Mesendoderm (in vitro differentiated cells): ENCODE measurements around the gene KCNJ12.
A peak's percentile ranks its signal among the peaks of the same experiment; 100 is the strongest.

Source experiments
- DNase-seq: peaks from one replicate; pipeline ENCODE4 v3.0.0; 2013
- H2AK5ac ChIP-seq: 2 replicates; pipeline ENCODE4 v1.6.1; 2013; ENCODE audit warnings: low read length, inconsistent platforms
- H2BK120ac ChIP-seq: 2 replicates; pipeline ENCODE4 v1.6.1; 2013; ENCODE audit warnings: low read depth, mild to moderate bottlenecking, low read length, moderate library complexity, mixed read lengths
- H2BK15ac ChIP-seq: replicated peaks from 2 replicates; pipeline ENCODE4 v1.6.1; 2013; ENCODE audit warnings: low read depth, mild to moderate bottlenecking, moderate library complexity
- H2BK5ac ChIP-seq: 2 replicates; pipeline ENCODE4 v1.6.1; 2013; ENCODE audit warnings: low read length, inconsistent platforms
- H3K18ac ChIP-seq: 2 replicates; pipeline ENCODE4 v1.6.1; 2013; ENCODE audit warnings: mild to moderate bottlenecking, low read length, mixed read lengths
- H3K23ac ChIP-seq: one replicate; pipeline ENCODE4 v1.6.1; 2013; ENCODE audit warnings: low read length
- H3K27ac ChIP-seq: 2 replicates; pipeline ENCODE4 v1.5.1; 2013; ENCODE audit warnings: low read depth, mild to moderate bottlenecking, inconsistent platforms, low read length, moderate library complexity
- H3K27me3 ChIP-seq: 2 replicates; pipeline ENCODE4 v1.6.1; 2013; ENCODE audit warnings: low read length, control low read depth, mild to moderate bottlenecking, inconsistent platforms; ENCODE audit not compliant: insufficient read depth, poor library complexity
- H3K36me3 ChIP-seq: 2 replicates; pipeline ENCODE4 v1.6.1; 2013; ENCODE audit warnings: low read length, inconsistent platforms; ENCODE audit not compliant: control insufficient read depth, insufficient read depth
- H3K4ac ChIP-seq: one replicate; pipeline ENCODE4 v1.6.1; 2013; ENCODE audit warnings: low read depth, mild to moderate bottlenecking, low read length, moderate library complexity
- H3K4me1 ChIP-seq: 2 replicates; pipeline ENCODE4 v1.6.1; 2013; ENCODE audit warnings: low read depth, low read length, inconsistent platforms; ENCODE audit not compliant: control insufficient read depth
- H3K4me2 ChIP-seq: 2 replicates; pipeline ENCODE4 v1.6.1; 2013; ENCODE audit warnings: low read length
- H3K4me3 ChIP-seq: 2 replicates; pipeline ENCODE4 v1.5.1; 2013; ENCODE audit warnings: mild to moderate bottlenecking, low read length
- H3K56ac ChIP-seq: one replicate; pipeline ENCODE4 v1.6.1; 2013; ENCODE audit warnings: low read length
- H3K79me1 ChIP-seq: 2 replicates; pipeline ENCODE4 v1.6.1; 2013; ENCODE audit warnings: low read length, inconsistent platforms
- H3K79me2 ChIP-seq: 2 replicates; pipeline ENCODE4 v1.6.1; 2013; ENCODE audit warnings: mild to moderate bottlenecking, low read length; ENCODE audit not compliant: control insufficient read depth, insufficient read depth
- H3K9ac ChIP-seq: 2 replicates; pipeline ENCODE4 v1.6.1; 2013; ENCODE audit warnings: low read length, inconsistent platforms
- H4K5ac ChIP-seq: one replicate; pipeline ENCODE4 v1.6.1; 2013; ENCODE audit warnings: low read length
- H4K8ac ChIP-seq: one replicate; pipeline ENCODE4 v1.6.1; 2013; ENCODE audit warnings: low read depth, mild to moderate bottlenecking, control low read depth, low read length, moderate library complexity
- WGBS: extraction: QIAGEN DNeasy Blood & Tissue Kit; methylation state at CpG from one replicate; pipeline ENCODE4 v1.1.7; 2013; ENCODE audit warnings: low lambda C conversion rate, missing lambda C conversion rate; ENCODE audit not compliant: insufficient coverage; ENCODE audit errors: extremely low coverage; 5-methylcytosine and 5-hydroxymethylcytosine counted together

Gene KCNJ12

DNA sequence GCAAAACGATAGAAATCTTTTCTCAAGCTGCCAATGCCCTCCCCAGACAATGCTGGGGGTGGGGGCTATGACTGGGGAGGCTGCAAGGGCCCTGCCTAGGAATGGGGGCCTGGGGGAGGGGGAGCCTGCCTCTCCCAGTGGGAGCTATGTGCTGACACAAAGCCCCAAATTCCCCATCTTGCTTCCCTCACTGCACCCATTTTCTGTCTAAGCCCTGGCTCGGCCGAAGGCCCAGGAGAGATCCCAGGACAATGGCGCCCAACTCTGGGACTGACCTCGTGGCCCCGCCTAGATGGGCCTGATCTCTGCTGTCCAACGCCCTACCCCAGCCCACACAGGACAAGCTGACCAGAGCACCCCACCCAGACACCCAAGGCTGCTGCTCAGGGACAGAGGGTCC lies 11.1 kb upstream of the KCNJ12 start:
- Histone ChIP-seq H3K56ac (no peak overlapping the region), H3K23ac (no peak overlapping the region), H2BK15ac (no peak overlapping the region), H3K4me2 (no peak overlapping the region), H4K8ac (no peak overlapping the region), H3K4ac (no peak overlapping the region), H3K27me3 (no peaks in the 10 kb centered on the region), H3K27ac (no peak overlapping the region), H2BK5ac (no peak overlapping the region), H3K4me1 (peaks cover 3% of the 10 kb centered on the region), H2AK5ac (no peak overlapping the region), H3K9ac (no peak overlapping the region), H3K79me1 (no peaks in the 10 kb centered on the region), H4K5ac (no peak overlapping the region), H3K4me3 (no peak overlapping the region), H3K36me3 (no peaks in the 10 kb centered on the region), H3K18ac (no peak overlapping the region), H3K79me2 (no peaks in the 10 kb centered on the region), H2BK120ac (no peak overlapping the region)
- DNase-seq, result no peak
- WGBS, result no CpG with 5 or more reads among the region's 7 CpGs

- H3K27me3 ChIP-seq, result no peaks in the 10 kb centered on the region
- no CpG with 5 or more reads among the region's 15 CpGs for WGBS
- no peak overlapping the region for H3K23ac ChIP-seq
- no peak overlapping the region for H4K5ac ChIP-seq
- no peaks in the 10 kb centered on the region for H3K79me2 ChIP-seq
- H2BK15ac ChIP-seq, result no peak overlapping the region
- H2BK120ac ChIP-seq, result no peak overlapping the region
- no peak overlapping the region for H3K27ac ChIP-seq
- no peak overlapping the region for H3K9ac ChIP-seq
- no peak overlapping the region for H3K18ac ChIP-seq
- no peak overlapping the region for H2BK5ac ChIP-seq
- H3K79me1 ChIP-seq, result no peaks in the 10 kb centered on the region
- H3K4ac ChIP-seq, result no peak overlapping the region
- H4K8ac ChIP-seq, result no peak overlapping the region
- no peaks in the 10 kb centered on the region for H3K36me3 ChIP-seq
- H3K56ac ChIP-seq, result no peak overlapping the region
- H3K4me1 ChIP-seq, result no peaks in the 10 kb centered on the region
- no peak for DNase-seq
- H3K4me2 ChIP-seq, result no peak overlapping the region
- H2AK5ac ChIP-seq, result no peak overlapping the region
- H3K4me3 ChIP-seq, result no peak overlapping the region
Measured at GRCh38 chr17:21368545-21369246, 7.5 kb upstream of the KCNJ12 start.

- Histone ChIP-seq H3K4me3 (no peak overlapping the region), H4K5ac (no peak overlapping the region), H3K18ac (no peak overlapping the region), H2AK5ac (no peak overlapping the region), H3K79me1 (no peaks in the 10 kb centered on the region), H3K4me1 (no peaks in the 10 kb centered on the region), H2BK5ac (no peak overlapping the region), H3K79me2 (no peaks in the 10 kb centered on the region), H2BK15ac (no peak overlapping the region), H3K27me3 (no peaks in the 10 kb centered on the region), H3K27ac (no peak overlapping the region), H3K4me2 (no peak overlapping the region), H2BK120ac (no peak overlapping the region), H3K36me3 (no peaks in the 10 kb centered on the region), H3K4ac (no peak overlapping the region), H4K8ac (no peak overlapping the region), H3K9ac (no peak overlapping the region), H3K56ac (no peak overlapping the region), H3K23ac (no peak overlapping the region)
- DNase-seq, result no peak
- WGBS, result no CpG with 5 or more reads among the region's 5 CpGs
Measured at GRCh38 chr17:21369395-21369794, 6.8 kb upstream of the KCNJ12 start.

GRCh38 chr17:21370430-21370829 lies 5.7 kb upstream of the KCNJ12 start:
- Histone ChIP-seq H2AK5ac (no peak overlapping the region), H3K79me2 (no peaks in the 10 kb centered on the region), H4K8ac (no peak overlapping the region), H3K79me1 (no peaks in the 10 kb centered on the region), H2BK5ac (no peak overlapping the region), H3K4me2 (no peak overlapping the region), H2BK15ac (no peak overlapping the region), H3K36me3 (no peaks in the 10 kb centered on the region), H4K5ac (no peak overlapping the region), H3K23ac (no peak overlapping the region), H3K4ac (no peak overlapping the region), H3K27me3 (no peaks in the 10 kb centered on the region), H3K4me3 (no peak overlapping the region), H2BK120ac (no peak overlapping the region), H3K9ac (no peak overlapping the region), H3K56ac (no peak overlapping the region), H3K27ac (no peak overlapping the region), H3K4me1 (no peaks in the 10 kb centered on the region), H3K18ac (no peak overlapping the region)
- DNase-seq, result peak; percentile 81
- no CpG with 5 or more reads among the region's 6 CpGs for WGBS

GRCh38 chr17:21371511-21372081 lies 4.6 kb upstream of the KCNJ12 start:
- no peak overlapping the region for H4K8ac ChIP-seq
- no CpG with 5 or more reads among the region's 17 CpGs for WGBS

More at GRCh38 chr17:21371511-21372081, 4.6 kb upstream of the KCNJ12 start:
- Histone ChIP-seq H3K56ac (no peak overlapping the region), H2BK5ac (no peak overlapping the region), H3K9ac (no peak overlapping the region), H3K27me3 (no peaks in the 10 kb centered on the region), H3K4me1 (no peaks in the 10 kb centered on the region), H3K4me2 (no peak overlapping the region), H3K79me1 (no peaks in the 10 kb centered on the region), H3K79me2 (no peaks in the 10 kb centered on the region), H4K5ac (no peak overlapping the region), H2BK15ac (no peak overlapping the region), H3K18ac (no peak overlapping the region), H3K4me3 (no peak overlapping the region), H2BK120ac (no peak overlapping the region), H3K36me3 (no peaks in the 10 kb centered on the region), H3K27ac (no peak overlapping the region), H3K23ac (no peak overlapping the region), H2AK5ac (no peak overlapping the region), H3K4ac (no peak overlapping the region)
- no peak for DNase-seq
